Measurements from ENCODE around the gene ZMAT5. TPM values are rescaled to one million over a fixed set of nuclear protein-coding genes. Genes with fewer than 3 reads are reported as not detected.

ZMAT5 gene
- total and polyA plus RNA-seq, 2 of the 13 experiments (the other 11 are each of a cell fraction or from before 2014, with no cell fraction given) = 20.7 to 27.8 TPM

- TF ChIP-seq TIGD3 (CRISPR knock-in tag; IDR thresholded peaks at IDR 0.05; ENCODE audit: borderline replicate concordance) (no peak; the same call in 1 of the 2 replicates), ZFYVE20 (CRISPR knock-in tag; IDR thresholded peaks at IDR 0.05; ENCODE audit: borderline replicate concordance, low read depth) (no peak), MEIS2 (CRISPR knock-in tag; IDR thresholded peaks at IDR 0.05) (peak; percentile 88; the same call in 1 of the 2 replicates), FOXP1 (IDR thresholded peaks at IDR 0.05) (no peak), FOXP1 (CRISPR knock-in tag; IDR thresholded peaks at IDR 0.05) (no peak), ZNF335 (CRISPR knock-in tag; IDR thresholded peaks at IDR 0.05) (peak; percentile 88), SP5 (CRISPR knock-in tag; IDR thresholded peaks at IDR 0.05; ENCODE audit: borderline replicate concordance, low read depth) (no peak), ZSCAN31 (CRISPR knock-in tag; IDR thresholded peaks at IDR 0.05; ENCODE audit: low read depth) (no peak), ZC3H4 (CRISPR knock-in tag; IDR thresholded peaks at IDR 0.05; ENCODE audit: borderline replicate concordance) (no peak; the same call in 1 of the 2 replicates), MBNL3 (CRISPR knock-in tag; conservative IDR thresholded peaks at IDR 0.05) (no peak), FOSL2 (CRISPR knock-in tag; IDR thresholded peaks at IDR 0.05) (peak; percentile 66), MXD3 (CRISPR knock-in tag; IDR thresholded peaks at IDR 0.05) (peak; percentile 93), RARA (CRISPR knock-in tag; IDR thresholded peaks at IDR 0.05) (peak; percentile 74; the same call in 1 of the 2 replicates), HMG20B (CRISPR knock-in tag; conservative IDR thresholded peaks at IDR 0.05) (peak; percentile 83), ZBTB4 (CRISPR knock-in tag; IDR thresholded peaks at IDR 0.05; ENCODE audit: borderline replicate concordance) (no peak), ZEB1 (IDR thresholded peaks at IDR 0.05; ENCODE audit: insufficient replicate concordance, low read depth) (no peak), ZFP62 (CRISPR knock-in tag; IDR thresholded peaks at IDR 0.05) (no peak), TRAFD1 (CRISPR knock-in tag; IDR thresholded peaks at IDR 0.05; ENCODE audit: borderline replicate concordance) (no peak), FOXK2 (IDR thresholded peaks at IDR 0.05) (no peak), HOXA3 (CRISPR knock-in tag; IDR thresholded peaks at IDR 0.05) (peak; percentile 63; the same call in 1 of the 2 replicates), ZBTB14 (CRISPR knock-in tag; IDR thresholded peaks at IDR 0.05) (no peak), ZNF580 (CRISPR knock-in tag; IDR thresholded peaks at IDR 0.05; ENCODE audit: borderline replicate concordance, low read depth) (peak; percentile 97; the same call in 1 of the 2 replicates), HIVEP1 (CRISPR knock-in tag; IDR thresholded peaks at IDR 0.05) (peak; percentile 54; the same call in 1 of the 2 replicates)
These were observed 49.8 kb downstream of the ZMAT5 start (continued) for GRCh38 chr22:29716814-29717545.
